OCI-LY1 (cell line): ENCODE measurements around the gene PIP4K2A.

Experiments used
- EZH2 ChIP-seq: fragments of 200-600 bp; sonication (generic), shearing (Covaris generic); IDR thresholded peaks from 2 replicates; pipeline ENCODE4 v1.8.0; 2017; ENCODE audit warnings: borderline replicate concordance, mixed run types, mild to moderate bottlenecking, antibody characterized with exemption, low read length, moderate library complexity, mixed read lengths
- TF ChIP-seq, protein P1 (sequence below): fragments of 200-600 bp; sonication (generic), shearing (Covaris generic); IDR thresholded peaks from 2 replicates; pipeline ENCODE4 v1.5.1; 2017; ENCODE audit warnings: mild to moderate bottlenecking, antibody characterized with exemption, low read length, moderate library complexity, mixed read lengths

- no peak for TF ChIP-seq EZH2
- TF ChIP-seq, protein P1, sequence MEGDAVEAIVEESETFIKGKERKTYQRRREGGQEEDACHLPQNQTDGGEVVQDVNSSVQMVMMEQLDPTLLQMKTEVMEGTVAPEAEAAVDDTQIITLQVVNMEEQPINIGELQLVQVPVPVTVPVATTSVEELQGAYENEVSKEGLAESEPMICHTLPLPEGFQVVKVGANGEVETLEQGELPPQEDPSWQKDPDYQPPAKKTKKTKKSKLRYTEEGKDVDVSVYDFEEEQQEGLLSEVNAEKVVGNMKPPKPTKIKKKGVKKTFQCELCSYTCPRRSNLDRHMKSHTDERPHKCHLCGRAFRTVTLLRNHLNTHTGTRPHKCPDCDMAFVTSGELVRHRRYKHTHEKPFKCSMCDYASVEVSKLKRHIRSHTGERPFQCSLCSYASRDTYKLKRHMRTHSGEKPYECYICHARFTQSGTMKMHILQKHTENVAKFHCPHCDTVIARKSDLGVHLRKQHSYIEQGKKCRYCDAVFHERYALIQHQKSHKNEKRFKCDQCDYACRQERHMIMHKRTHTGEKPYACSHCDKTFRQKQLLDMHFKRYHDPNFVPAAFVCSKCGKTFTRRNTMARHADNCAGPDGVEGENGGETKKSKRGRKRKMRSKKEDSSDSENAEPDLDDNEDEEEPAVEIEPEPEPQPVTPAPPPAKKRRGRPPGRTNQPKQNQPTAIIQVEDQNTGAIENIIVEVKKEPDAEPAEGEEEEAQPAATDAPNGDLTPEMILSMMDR, result no peak
Measured at GRCh38 chr10:22495396-22495795, 219.0 kb downstream of the PIP4K2A start.
